HG03457 (cell line): ENCODE measurements around the gene TIMM10B.

Experiments used
- ATAC-seq: cut with Tn5 transposase; IDR thresholded peaks from one replicate; pipeline ENCODE4 v1.9.1; 2021; ENCODE audit warnings: moderate number of reproducible peaks; ENCODE audit not compliant: unreplicated experiment

Gene TIMM10B

GRCh38 chr11:6469599-6469998 is 11.7 kb upstream of the TIMM10B start:
- ATAC-seq, result no peak

- no peak for ATAC-seq
These were observed 8.4 kb upstream of the TIMM10B start for GRCh38 chr11:6472934-6473333.

- peak; percentile 46 for ATAC-seq
These were observed 7.6 kb upstream of the TIMM10B start, which contains the start of gene TRIM3 for GRCh38 chr11:6473451-6474412. TRIM3 (minus strand) TSS chr11:6473941; CDS start chr11:6465695, 8,246 bp downstream.

GRCh38 chr11:6474413-6474792 is 6.9 kb upstream of the TIMM10B start:
- ATAC-seq, result no peak

GRCh38 chr11:6474806-6475500 is 6.3 kb upstream of the TIMM10B start:
- no peak for ATAC-seq

GRCh38 chr11:6475936-6476335 is 5.4 kb upstream of the TIMM10B start:
- ATAC-seq, result no peak

- no peak for ATAC-seq
These were observed 4.7 kb upstream of the TIMM10B start for GRCh38 chr11:6476571-6476970.

- no peak for ATAC-seq
These were observed 894 bp upstream of the TIMM10B start for GRCh38 chr11:6480299-6480914.

GRCh38 chr11:6481924-6482275 is 599 bp downstream of the TIMM10B start:
- no peak for ATAC-seq

GRCh38 chr11:6482441-6482840 is 1.1 kb downstream of the TIMM10B start:
- ATAC-seq, result no peak

- ATAC-seq, result no peak
These were observed 1.7 kb downstream of the TIMM10B start for GRCh38 chr11:6483015-6483414.

GRCh38 chr11:6485661-6486060 is 4.4 kb downstream of the TIMM10B start:
- no peak for ATAC-seq

GRCh38 chr11:6486256-6486655 is 5.0 kb downstream of the TIMM10B start:
- no peak for ATAC-seq

GRCh38 chr11:6486938-6487337 is 5.6 kb downstream of the TIMM10B start:
- no peak for ATAC-seq

GRCh38 chr11:6488342-6488741 is 7.0 kb downstream of the TIMM10B start:
- ATAC-seq, result no peak

GRCh38 chr11:6488821-6489220 is 7.5 kb downstream of the TIMM10B start:
- no peak for ATAC-seq

- no peak for ATAC-seq
These were observed 8.0 kb downstream of the TIMM10B start for GRCh38 chr11:6489306-6489705.

- ATAC-seq, result no peak
These were observed 16.0 kb downstream of the TIMM10B start, which contains the start of gene DNHD1 for GRCh38 chr11:6497069-6497839. DNHD1 (plus strand) TSS chr11:6497280; CDS start chr11:6498216, 936 bp downstream.

- no peak for ATAC-seq
These were observed 16.8 kb downstream of the TIMM10B start for GRCh38 chr11:6498121-6498520.

- no peak for ATAC-seq
These were observed 17.2 kb downstream of the TIMM10B start for GRCh38 chr11:6498544-6498943.

GRCh38 chr11:6502382-6502781 is 21.1 kb downstream of the TIMM10B start:
- no peak for ATAC-seq
